Tibial artery (tissue), 4 donors: ENCODE data around the gene SRD5A3.

ENCODE experiments used
- DNase-seq, 2 donors: peaks; one replicate each; pipeline ENCODE4 v3.0.0-alpha.2; 2019
- H3K27ac ChIP-seq, 2 donors: fragments of 200-600 bp; sonication (generic) in 1 of 2; 1 replicate in 1 of 2; 2 replicates in 1 of 2; pipeline ENCODE4 v1.5.1; 2018 to 2019; ENCODE audit warnings: mild to moderate bottlenecking in 1 of 2
- H3K27me3 ChIP-seq, 2 donors: fragments of 200-600 bp; sonication (generic) in 1 of 2; one replicate each; pipeline versions ENCODE4 v1.5.1 to v1.6.0; 2016 to 2019
- H3K36me3 ChIP-seq, 3 donors: fragments of 200-600 bp; sonication (generic) in 2 of 3; one replicate each; pipeline ENCODE4 v1.5.1; 2016 to 2019; ENCODE audit warnings: mild to moderate bottlenecking in 2 of 3
- H3K4me1 ChIP-seq, 4 donors: fragments of 200-600 bp; sonication (generic) in 2 of 4; 1 replicate in 3 of 4; 2 replicates in 1 of 4; pipeline ENCODE4 v1.5.1; 2016 to 2019
- H3K4me3 ChIP-seq, 2 donors: fragments of 200-600 bp; sonication (generic) in 1 of 2; 1 replicate in 1 of 2; 2 replicates in 1 of 2; pipeline ENCODE4 v1.5.1; 2018 to 2019; ENCODE audit warnings: mild to moderate bottlenecking in 2 of 2
- H3K9me3 ChIP-seq, 3 donors: fragments of 200-600 bp; sonication (generic) in 1 of 3; one replicate each; pipeline ENCODE4 v1.5.1; 2016 to 2019
- CTCF ChIP-seq, 2 experiments: fragments of 200-600 bp in 1 of 2; fragments of 450-650 bp in 1 of 2; IDR thresholded peaks; one replicate each; pipeline ENCODE4 v1.5.1; 2017 to 2019; ENCODE audit warnings: antibody characterized with exemption in 2 of 2, mild to moderate bottlenecking in 1 of 2, moderate library complexity in 1 of 2
- intact Hi-C: fragments of 100-400 bp; cut with DNase I; formaldehyde crosslinking; loops from one replicate; pipeline ENCODE4 v1.15.0; 2023; ENCODE audit warnings: low total_unique reads

Gene SRD5A3

DNA sequence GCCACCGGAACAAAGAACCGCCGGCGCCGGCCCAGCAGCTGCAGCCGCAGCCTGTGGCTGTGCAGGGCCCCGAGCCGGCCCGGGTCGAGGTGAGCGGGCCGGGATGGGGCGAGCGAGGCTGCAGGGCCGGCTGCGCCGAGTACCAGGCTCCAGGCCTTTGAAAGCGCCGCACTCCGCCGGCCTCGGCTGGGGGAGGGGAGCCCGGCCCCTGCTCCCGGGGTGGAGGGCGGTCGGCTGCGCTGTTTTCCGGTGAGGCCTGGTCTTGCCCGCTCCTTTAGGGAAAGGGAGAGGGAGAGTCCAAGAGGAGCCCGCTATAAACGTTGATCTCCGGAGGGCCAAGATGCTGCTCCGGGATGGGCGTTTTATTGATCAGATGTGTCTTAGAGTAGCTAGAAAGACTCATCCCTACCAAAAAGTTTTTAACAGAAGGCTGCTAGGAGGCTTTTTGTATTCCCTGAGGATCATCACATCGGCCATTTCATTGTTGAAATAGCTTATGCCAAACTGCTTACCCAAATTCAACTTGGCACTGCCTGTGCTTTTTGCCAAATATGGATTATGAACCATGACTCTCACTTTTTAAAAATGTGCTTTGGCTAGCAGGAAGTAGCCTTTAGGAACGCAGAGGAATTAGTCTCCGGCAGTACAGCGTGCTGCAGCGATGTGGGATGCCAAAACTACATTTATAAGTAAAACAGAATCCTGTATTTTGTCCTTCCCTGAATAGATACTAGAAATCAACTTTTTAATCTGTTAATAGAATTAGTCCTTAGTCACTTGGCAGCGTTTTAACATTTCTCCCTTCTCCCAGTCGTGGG lies 50.5 kb downstream of the SRD5A3 start:
- peak overlapping the region; percentile 98 to 99 for H3K27ac ChIP-seq
- H3K36me3 ChIP-seq, result no peaks in the 10 kb centered on the region
- intact Hi-C loops, result loop anchor here (5.0 to 10.0 kb wide), 3 partner anchors 49 to 458 kb away; partner anchors contain the start of genes CLOCK, EXOC1 and SRD5A3
- TF ChIP-seq CTCF (IDR thresholded peaks at IDR 0.05), result no peak
- DNase-seq, result peak; percentile 32 to 76
- peaks cover 0 to 45% (median 22%) of the 10 kb centered on the region in 4 donors for H3K4me1 ChIP-seq
- H3K4me3 ChIP-seq, result peak overlapping the region; percentile 74 to 98
- H3K9me3 ChIP-seq, result no peaks in the 10 kb centered on the region
- no peaks in the 10 kb centered on the region for H3K27me3 ChIP-seq

DNA sequence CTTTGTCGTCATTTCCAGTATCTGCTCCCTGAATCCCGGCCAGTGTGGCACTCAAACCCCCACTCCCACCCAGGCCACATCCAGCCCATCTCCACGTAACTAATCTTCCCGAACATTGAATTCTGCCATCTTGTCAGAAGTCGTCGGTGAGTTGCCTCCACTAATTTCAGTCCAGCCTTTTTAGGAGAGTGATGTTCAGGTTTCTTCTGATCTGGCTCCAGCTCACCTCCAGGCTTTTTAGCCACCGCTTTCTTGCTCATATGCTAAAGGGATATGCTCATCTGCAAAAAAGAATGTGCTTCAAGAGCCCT lies 51.0 kb downstream of the SRD5A3 start:
- no peak for DNase-seq
- H3K36me3 ChIP-seq, result no peaks in the 10 kb centered on the region
- peak overlapping the region; percentile 74 to 98 for H3K4me3 ChIP-seq
- no peaks in the 10 kb centered on the region for H3K9me3 ChIP-seq
- H3K27me3 ChIP-seq, result no peaks in the 10 kb centered on the region
- intact Hi-C loops, result loop anchor here (5.0 to 10.0 kb wide), 3 partner anchors 50 to 458 kb away; partner anchors contain the start of genes CLOCK, EXOC1 and SRD5A3
- peaks cover 0 to 49% (median 22%) of the 10 kb centered on the region in 4 donors for H3K4me1 ChIP-seq
- no peak for TF ChIP-seq CTCF (IDR thresholded peaks at IDR 0.05)
- H3K27ac ChIP-seq, result peak overlapping the region; percentile 98 to 99

DNA sequence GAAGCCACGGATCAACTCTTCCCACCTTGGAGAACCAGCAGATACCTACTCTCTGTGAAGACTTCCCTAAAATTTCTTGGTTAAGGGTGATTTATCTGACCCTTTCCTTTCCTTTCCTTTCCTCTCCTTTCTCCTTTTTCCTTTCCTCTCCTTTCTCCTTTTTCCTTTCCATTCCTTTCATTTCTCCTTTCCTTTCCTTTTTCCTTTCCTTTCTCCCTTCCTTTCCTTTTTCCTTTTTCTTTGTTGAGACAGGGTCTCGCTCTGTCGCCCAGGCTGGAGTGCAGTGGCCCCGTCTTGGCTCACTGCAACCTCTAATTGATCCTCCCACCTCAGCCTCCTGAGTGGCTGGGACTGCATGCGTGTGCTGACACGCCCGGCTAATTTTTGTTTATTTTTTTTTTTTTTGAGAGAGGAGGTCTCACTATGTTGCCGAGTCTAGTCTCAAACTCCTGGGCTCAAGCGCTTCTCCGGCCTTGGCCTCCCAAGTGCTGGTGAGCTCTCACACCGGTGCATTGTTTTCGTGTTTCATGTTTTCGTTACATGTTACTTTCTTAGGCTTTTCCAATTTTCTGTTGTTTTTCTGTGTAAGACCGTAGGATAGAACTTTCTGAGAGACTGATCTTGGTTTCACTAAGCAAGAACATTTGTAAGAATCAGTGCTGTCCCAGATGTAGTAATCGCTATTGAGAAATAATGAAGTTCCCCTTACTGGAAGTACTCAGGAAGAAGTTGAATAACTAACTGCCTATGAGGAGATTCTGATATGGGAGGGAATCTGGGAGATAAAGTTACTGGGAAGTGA lies 51.7 kb downstream of the SRD5A3 start:
- Histone ChIP-seq H3K27me3 (no peaks in the 10 kb centered on the region), H3K4me3 (peak overlapping the region; percentile 74 to 98), H3K27ac (peak overlapping the region; percentile 98 to 99), H3K9me3 (no peaks in the 10 kb centered on the region), H3K36me3 (no peaks in the 10 kb centered on the region), H3K4me1 (peaks cover 0 to 49% (median 22%) of the 10 kb centered on the region in 4 donors)
- intact Hi-C loops, result loop anchor here (5.0 to 10.0 kb wide), 3 partner anchors 50 to 457 kb away; partner anchors contain the start of genes CLOCK, EXOC1 and SRD5A3
- no peak for TF ChIP-seq CTCF (IDR thresholded peaks at IDR 0.05)
- DNase-seq, result no peak

- no peaks in the 10 kb centered on the region for H3K9me3 ChIP-seq
- no peak for DNase-seq
- H3K4me3 ChIP-seq, result peak overlapping the region; percentile 74 to 98
- peak overlapping the region; percentile 98 to 99 for H3K27ac ChIP-seq
- no peaks in the 10 kb centered on the region for H3K27me3 ChIP-seq
- H3K4me1 ChIP-seq, result peaks cover 0 to 49% (median 22%) of the 10 kb centered on the region in 4 donors
- TF ChIP-seq CTCF (IDR thresholded peaks at IDR 0.05), result no peak
- intact Hi-C loops, result loop anchor here (5.0 to 10.0 kb wide), 3 partner anchors 51 to 456 kb away; partner anchors contain the start of genes CLOCK, EXOC1 and SRD5A3
- peaks cover 0 to 3% (median 0%) of the 10 kb centered on the region in 3 donors for H3K36me3 ChIP-seq
These were observed 52.4 kb downstream of the SRD5A3 start for GRCh38 chr4:55398461-55398860.

DNA sequence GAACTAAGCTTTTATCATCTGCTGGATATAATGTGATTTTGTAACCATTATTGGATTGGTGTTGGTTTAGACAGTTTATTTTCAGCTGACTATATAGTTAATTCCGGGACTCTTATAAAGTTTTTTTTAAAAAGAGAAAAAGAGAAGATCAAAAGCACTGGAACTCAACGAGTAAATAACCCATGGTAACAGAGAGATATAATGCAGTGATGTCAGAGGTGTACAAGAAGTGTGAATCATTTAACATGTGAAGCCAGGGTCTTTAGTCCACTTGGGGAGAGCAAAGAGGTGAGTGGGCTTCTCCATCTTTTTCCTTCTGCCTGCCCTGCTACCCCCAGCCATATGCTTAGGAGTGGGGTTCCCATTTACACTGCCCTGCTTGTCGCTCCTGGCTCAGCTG lies 52.9 kb downstream of the SRD5A3 start:
- Histone ChIP-seq H3K36me3 (peaks cover 0 to 3% (median 0%) of the 10 kb centered on the region in 3 donors), H3K9me3 (no peaks in the 10 kb centered on the region), H3K4me1 (peaks cover 0 to 49% (median 22%) of the 10 kb centered on the region in 4 donors), H3K27me3 (no peaks in the 10 kb centered on the region), H3K4me3 (peak overlapping the region; percentile 36 to 98), H3K27ac (peak overlapping the region; percentile 25 to 99)
- intact Hi-C loops, result loop anchor here (5.0 to 10.0 kb wide), 3 partner anchors 52 to 456 kb away; partner anchors contain the start of genes CLOCK, EXOC1 and SRD5A3
- no peak for DNase-seq
- no peak for TF ChIP-seq CTCF (IDR thresholded peaks at IDR 0.05)
